Measurements from ENCODE around the gene DZIP1.

DZIP1 gene

DNA sequence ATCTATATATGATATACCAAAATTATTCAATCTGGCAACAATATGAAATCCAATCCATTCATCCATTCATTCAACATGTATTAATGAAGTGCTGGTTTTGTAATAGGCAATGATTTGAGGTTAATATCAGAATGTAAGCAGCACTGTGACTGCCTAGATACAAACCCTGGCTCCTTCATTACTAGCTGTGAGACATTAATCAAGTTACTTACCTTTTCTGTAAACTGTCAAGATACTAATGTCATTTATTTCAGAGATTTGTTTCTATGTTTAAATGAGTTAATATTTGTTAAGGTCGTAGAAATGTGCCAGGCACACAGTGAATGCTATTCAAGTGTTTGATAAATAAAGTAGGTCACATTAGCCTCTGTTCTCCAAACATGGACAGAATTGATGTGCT lies 51.0 kb downstream of the DZIP1 start:
- no peak for DNase-seq (ENCODE audit: extremely low spot score)
- ChIA-PET CTCF (interaction anchor here (1.5 kb wide), 1 partner anchor 240 kb away, joined by 3 read pairs; no protein-coding TSS in a partner anchor), POLR2A (no interaction called here)
- TF ChIP-seq, protein P1, sequence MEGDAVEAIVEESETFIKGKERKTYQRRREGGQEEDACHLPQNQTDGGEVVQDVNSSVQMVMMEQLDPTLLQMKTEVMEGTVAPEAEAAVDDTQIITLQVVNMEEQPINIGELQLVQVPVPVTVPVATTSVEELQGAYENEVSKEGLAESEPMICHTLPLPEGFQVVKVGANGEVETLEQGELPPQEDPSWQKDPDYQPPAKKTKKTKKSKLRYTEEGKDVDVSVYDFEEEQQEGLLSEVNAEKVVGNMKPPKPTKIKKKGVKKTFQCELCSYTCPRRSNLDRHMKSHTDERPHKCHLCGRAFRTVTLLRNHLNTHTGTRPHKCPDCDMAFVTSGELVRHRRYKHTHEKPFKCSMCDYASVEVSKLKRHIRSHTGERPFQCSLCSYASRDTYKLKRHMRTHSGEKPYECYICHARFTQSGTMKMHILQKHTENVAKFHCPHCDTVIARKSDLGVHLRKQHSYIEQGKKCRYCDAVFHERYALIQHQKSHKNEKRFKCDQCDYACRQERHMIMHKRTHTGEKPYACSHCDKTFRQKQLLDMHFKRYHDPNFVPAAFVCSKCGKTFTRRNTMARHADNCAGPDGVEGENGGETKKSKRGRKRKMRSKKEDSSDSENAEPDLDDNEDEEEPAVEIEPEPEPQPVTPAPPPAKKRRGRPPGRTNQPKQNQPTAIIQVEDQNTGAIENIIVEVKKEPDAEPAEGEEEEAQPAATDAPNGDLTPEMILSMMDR (IDR thresholded peaks at IDR 0.05; ENCODE audit: control extremely low read depth, extremely low read depth, low read depth, missing control alignments): no peak

DNA sequence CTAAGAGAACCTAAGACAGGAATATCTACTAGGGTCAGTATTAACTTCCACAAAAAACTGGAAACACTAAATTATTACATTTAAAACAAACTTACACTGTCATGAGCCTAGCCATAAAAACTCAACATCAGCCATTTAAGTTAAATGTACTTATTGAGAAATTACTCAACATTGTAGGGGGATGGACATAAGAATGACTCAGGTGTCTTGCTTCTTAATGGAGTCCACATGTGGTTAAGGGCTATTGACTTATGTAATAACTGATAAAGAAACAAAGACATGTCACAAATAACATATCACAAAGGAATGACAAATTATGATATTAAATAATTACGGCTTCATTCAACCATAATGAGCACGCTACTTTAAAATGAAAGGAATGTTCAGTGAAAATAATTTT lies 55.8 kb downstream of the DZIP1 start:
- TF ChIP-seq, protein P1 (IDR thresholded peaks at IDR 0.05; ENCODE audit: control extremely low read depth, extremely low read depth, low read depth, missing control alignments): no peak
- ChIA-PET CTCF (no interaction called here), POLR2A (no interaction called here)
- no peak for DNase-seq (ENCODE audit: extremely low spot score)

DNA sequence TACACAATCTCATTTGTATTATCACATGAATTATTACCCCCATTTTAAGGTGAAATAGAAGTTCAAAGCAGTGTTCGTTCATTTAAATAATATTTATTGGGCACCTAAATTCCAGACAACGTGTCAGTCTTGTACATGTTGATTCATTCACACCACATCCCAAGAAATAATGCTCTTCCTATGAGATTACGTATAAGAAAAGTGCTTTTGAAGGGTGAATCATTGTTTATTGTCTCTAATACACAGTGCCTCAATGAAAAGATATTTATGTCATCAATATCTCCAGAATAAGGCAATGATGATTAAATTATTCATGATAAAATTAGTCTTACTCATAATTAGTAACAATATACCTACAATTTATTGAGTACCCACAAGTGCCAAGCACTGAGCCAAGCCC lies 56.4 kb downstream of the DZIP1 start:
- POLR2A ChIA-PET: no interaction called here
- CTCF ChIA-PET: no interaction called here
- TF ChIP-seq, protein P1 (IDR thresholded peaks at IDR 0.05; ENCODE audit: control extremely low read depth, extremely low read depth, low read depth, missing control alignments): no peak
- no peak for DNase-seq (ENCODE audit: extremely low spot score)

DNA sequence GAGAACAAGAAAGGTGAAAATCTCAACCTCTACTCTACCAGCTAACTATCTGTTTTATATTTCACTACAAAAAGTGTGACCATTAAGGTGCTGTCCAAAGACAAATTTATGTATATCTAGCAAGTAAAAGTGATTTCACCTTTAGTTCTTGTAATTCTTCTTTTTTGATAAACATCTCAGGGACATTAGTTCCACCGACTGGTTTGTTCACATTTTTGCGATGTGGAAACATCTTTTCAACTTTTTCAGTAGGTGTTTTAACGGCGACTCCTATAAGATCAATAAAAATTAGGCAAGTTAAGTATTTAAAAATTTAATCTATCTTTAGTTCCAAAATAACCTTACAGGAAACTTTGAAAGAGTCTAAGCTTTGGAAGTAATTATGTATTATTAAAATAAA lies 58.6 kb downstream of the DZIP1 start:
- TF ChIP-seq, protein P1 (IDR thresholded peaks at IDR 0.05; ENCODE audit: control extremely low read depth, extremely low read depth, low read depth, missing control alignments): no peak
- ChIA-PET CTCF (interaction anchor here (1.1 to 1.5 kb wide), 2 partner anchors 49 to 396 kb away, joined by 3 read pairs; no protein-coding TSS in a partner anchor), POLR2A (no interaction called here)
- DNase-seq (ENCODE audit: extremely low spot score): no peak

DNA sequence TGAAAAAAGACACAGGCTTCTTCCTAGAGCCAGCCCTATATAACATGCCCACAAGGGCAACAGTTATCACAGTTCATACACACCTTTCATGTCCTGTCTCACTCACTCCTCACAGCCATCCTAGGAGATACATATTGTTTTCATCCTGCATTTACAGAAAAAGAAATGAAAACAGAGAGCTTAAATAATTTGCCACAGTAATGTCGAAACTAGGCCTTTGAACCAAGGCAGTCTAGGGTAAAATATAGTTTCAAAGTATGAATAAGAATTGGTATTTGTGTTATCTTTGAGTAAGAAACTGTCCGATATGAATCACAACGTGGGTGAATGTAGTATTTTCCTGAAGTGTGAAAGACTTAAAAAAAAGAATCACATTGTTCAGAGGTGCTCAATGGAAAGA lies 65.2 kb downstream of the DZIP1 start:
- CTCF ChIA-PET: no interaction called here
- TF ChIP-seq, protein P1 (IDR thresholded peaks at IDR 0.05; ENCODE audit: control extremely low read depth, extremely low read depth, low read depth, missing control alignments): no peak
- POLR2A ChIA-PET: no interaction called here
- DNase-seq (ENCODE audit: extremely low spot score): peak; percentile 22

DNA sequence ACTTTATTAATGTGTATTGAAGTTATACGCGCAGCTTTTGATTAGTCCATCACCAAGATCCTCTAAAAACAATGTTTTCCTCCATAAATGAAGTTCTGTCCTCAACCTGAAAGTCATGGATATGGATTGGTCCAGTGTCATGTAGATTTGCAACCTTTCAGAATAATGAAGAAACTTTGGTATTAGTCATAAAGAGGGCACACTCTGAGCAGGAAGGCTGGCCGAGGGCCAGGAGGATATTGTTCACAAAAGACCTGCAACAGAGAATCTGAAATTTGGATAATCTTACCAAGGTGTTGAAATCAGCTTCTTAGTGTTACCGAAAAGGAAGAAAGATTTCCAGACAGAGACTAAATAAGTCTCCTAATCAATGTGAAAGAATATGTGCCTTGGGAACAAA lies 71.3 kb downstream of the DZIP1 start:
- TF ChIP-seq, protein P1 (IDR thresholded peaks at IDR 0.05; ENCODE audit: control extremely low read depth, extremely low read depth, low read depth, missing control alignments): no peak
- DNase-seq (ENCODE audit: extremely low spot score): no peak
- ChIA-PET POLR2A (no interaction called here), CTCF (interaction anchor here (1.2 to 1.6 kb wide), 2 partner anchors 9 to 36 kb away, joined by 4 to 5 read pairs; no protein-coding TSS in a partner anchor)

DNA sequence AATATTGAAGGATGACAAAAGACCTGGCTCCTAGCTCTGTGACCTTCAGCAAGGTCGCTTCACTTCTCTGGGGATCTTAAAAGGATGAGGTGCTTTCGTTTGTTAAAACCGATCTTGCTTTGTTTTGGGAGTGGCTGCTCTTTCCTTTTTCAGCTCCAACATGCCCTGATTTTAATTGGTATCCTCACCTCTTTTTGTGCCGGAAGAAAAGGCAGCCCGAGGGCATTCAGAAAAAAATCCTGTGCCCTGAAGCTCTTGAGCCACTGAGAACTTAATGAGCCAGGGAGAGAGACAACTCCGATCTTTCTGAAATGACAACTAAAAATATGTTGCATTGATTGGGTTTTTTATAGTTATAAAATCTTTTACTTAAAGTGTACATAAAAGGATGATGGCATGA lies 72.6 kb downstream of the DZIP1 start:
- ChIA-PET POLR2A (no interaction called here), CTCF (interaction anchor here (1.2 to 1.6 kb wide), 2 partner anchors 8 to 35 kb away, joined by 4 to 5 read pairs; no protein-coding TSS in a partner anchor)
- DNase-seq (ENCODE audit: extremely low spot score): no peak
- TF ChIP-seq, protein P1 (IDR thresholded peaks at IDR 0.05; ENCODE audit: control extremely low read depth, extremely low read depth, low read depth, missing control alignments): no peak
